LNCAP (cell line): ENCODE data around the gene HTR3C.

Source experiments
- CTCF ChIP-seq: fragments of 450-650 bp; IDR thresholded peaks from 2 replicates; pipeline ENCODE4 v1.5.1; 2017; ENCODE audit warnings: mild to moderate bottlenecking

HTR3C gene

GRCh38 chr3:184022323-184022722 lies 30.5 kb upstream of the HTR3C start:
- no peak for TF ChIP-seq CTCF

DNA sequence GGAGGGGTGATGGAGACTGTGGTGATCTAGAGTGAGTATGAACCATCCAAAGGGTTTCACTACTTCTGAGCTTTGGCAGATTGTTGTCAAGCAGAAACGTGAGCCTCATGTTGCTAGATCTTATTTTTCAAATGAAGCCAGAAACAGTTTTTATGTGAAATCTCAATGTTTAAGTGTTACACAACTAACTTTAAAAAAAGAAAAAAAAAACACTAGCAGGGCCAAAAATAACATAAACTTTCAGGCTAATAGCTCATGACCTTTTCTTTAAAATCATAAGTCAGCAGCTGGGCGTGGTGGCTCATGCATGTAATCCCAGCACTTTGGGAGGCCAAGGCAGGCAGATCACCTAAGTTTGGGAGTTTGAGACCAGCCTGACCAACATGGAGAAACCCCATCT lies 23.4 kb upstream of the HTR3C start:
- no peak for TF ChIP-seq CTCF

DNA sequence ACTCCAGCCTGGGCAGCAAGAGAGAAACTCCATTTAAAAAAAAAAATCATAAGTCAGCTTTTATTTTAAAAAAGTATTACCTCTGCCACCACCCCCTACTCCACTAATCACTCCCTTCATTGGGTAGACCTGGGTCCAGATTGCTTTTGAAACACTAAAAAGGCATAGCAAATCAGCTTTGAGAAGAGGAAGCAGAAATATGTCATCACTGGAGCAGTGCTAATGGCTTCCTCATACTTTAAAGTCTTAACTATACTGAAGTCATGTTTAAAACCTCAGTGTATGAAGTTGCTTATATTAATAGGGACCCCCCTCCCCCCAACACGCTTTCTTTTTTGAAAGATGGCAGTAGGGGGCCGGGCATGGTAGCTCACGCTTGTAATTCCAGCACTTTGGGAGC lies 22.3 kb upstream of the HTR3C start:
- TF ChIP-seq CTCF = no peak

GRCh38 chr3:184031187-184031792 lies 21.6 kb upstream of the HTR3C start, which contains the start of gene HTR3D:
Gene HTR3D, plus strand, starts transcription at chr3:184031742. Its CDS starts 0 bp downstream, at chr3:184031742.
- no peak for TF ChIP-seq CTCF

GRCh38 chr3:184037816-184038215 lies 15.0 kb upstream of the HTR3C start:
- peak; percentile 18; the same call in 1 of the 2 replicates for TF ChIP-seq CTCF

- no peak for TF ChIP-seq CTCF
Measured at GRCh38 chr3:184039414-184039813, 13.4 kb upstream of the HTR3C start.

DNA sequence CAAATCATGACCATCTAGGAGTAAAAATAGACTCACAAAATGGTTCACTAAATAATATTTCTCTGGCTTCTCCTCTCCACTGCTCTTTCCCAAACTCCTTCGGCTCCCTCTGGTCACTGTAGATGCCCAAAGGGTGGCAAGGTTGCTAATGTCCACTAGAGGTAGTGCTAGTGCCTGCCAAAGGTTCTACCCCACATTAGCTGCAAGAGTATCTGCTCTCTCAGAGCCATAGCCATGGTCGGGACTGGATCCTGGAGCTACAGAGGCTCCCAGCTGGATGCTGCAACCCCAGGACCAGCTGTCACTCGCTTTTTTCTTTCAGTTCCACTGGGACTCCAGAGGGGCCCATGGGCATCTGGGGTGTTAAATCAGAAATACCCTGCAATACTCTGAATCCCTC lies 12.8 kb upstream of the HTR3C start:
- peak; percentile 36; the same call in 1 of the 2 replicates for TF ChIP-seq CTCF

- no peak for TF ChIP-seq CTCF
Measured at GRCh38 chr3:184042617-184043016, 10.2 kb upstream of the HTR3C start.
